HCEC 1CT (cell line): ENCODE measurements around the gene PTBP3.
A peak's percentile ranks its signal among the peaks of the same experiment; 100 is the strongest.

Experiments
- DNase-seq: peaks from one replicate; pipeline ENCODE4 v3.0.0-alpha.2; 2017

The PTBP3 gene

GRCh38 chr9:112360047-112360804 lies 26.8 kb upstream of the PTBP3 start:
- peak; percentile 28 for DNase-seq

GRCh38 chr9:112355427-112355897 lies 22.0 kb upstream of the PTBP3 start:
- DNase-seq: no peak

GRCh38 chr9:112354081-112354743 lies 20.8 kb upstream of the PTBP3 start:
- DNase-seq: no peak

GRCh38 chr9:112352209-112352608 lies 18.8 kb upstream of the PTBP3 start:
- no peak for DNase-seq

GRCh38 chr9:112351184-112351583 lies 17.8 kb upstream of the PTBP3 start:
- DNase-seq: no peak

GRCh38 chr9:112349008-112349333 lies 15.6 kb upstream of the PTBP3 start:
- no peak for DNase-seq

- peak; percentile 63 for DNase-seq
Measured at GRCh38 chr9:112348257-112349007, 15.0 kb upstream of the PTBP3 start.

GRCh38 chr9:112341730-112342129 lies 8.3 kb upstream of the PTBP3 start:
- DNase-seq: peak; percentile 48

- DNase-seq: no peak
Measured at GRCh38 chr9:112339886-112340285, 6.5 kb upstream of the PTBP3 start.

GRCh38 chr9:112338561-112338960 lies 5.1 kb upstream of the PTBP3 start:
- DNase-seq: peak; percentile 52

GRCh38 chr9:112337547-112337946 lies 4.1 kb upstream of the PTBP3 start:
- no peak for DNase-seq

- DNase-seq: peak; percentile 32
Measured at GRCh38 chr9:112334432-112334841, 1.0 kb upstream of the PTBP3 start.

GRCh38 chr9:112333639-112334431 lies 416 bp upstream of the PTBP3 start:
- DNase-seq: peak; percentile 95

- DNase-seq: no peak
Measured at GRCh38 chr9:112332674-112332976, 794 bp downstream of the PTBP3 start.

- no peak for DNase-seq
Measured at GRCh38 chr9:112332214-112332613, 1.2 kb downstream of the PTBP3 start.

- no peak for DNase-seq
Measured at GRCh38 chr9:112331674-112331952, 1.8 kb downstream of the PTBP3 start.

- DNase-seq: no peak
Measured at GRCh38 chr9:112328545-112328944, 4.9 kb downstream of the PTBP3 start.

GRCh38 chr9:112327718-112328450 lies 5.5 kb downstream of the PTBP3 start:
- DNase-seq: peak; percentile 16

- no peak for DNase-seq
Measured at GRCh38 chr9:112326194-112326593, 7.2 kb downstream of the PTBP3 start.

- no peak for DNase-seq
Measured at GRCh38 chr9:112325600-112325999, 7.8 kb downstream of the PTBP3 start.

GRCh38 chr9:112325127-112325526 lies 8.3 kb downstream of the PTBP3 start:
- DNase-seq: no peak

- no peak for DNase-seq
Measured at GRCh38 chr9:112323378-112323854, 10.0 kb downstream of the PTBP3 start.
